Liver (tissue), 9 donors: ENCODE measurements around the gene NGB. TPM values are rescaled to one million over a fixed set of nuclear protein-coding genes. Genes with fewer than 3 reads are reported as not detected.

Source experiments
- DNase-seq: peaks from one replicate; pipeline ENCODE4 v3.0.0-alpha.2; 2017; ENCODE audit warnings: low spot score
- H3K27ac ChIP-seq, 2 donors: one replicate each; pipeline ENCODE4 v1.7.0; 2013; ENCODE audit warnings: inconsistent platforms in 2 of 2, low read length in 2 of 2, control low read depth in 1 of 2, low read depth in 1 of 2, mild to moderate bottlenecking in 1 of 2
- H3K27me3 ChIP-seq, 4 donors: one replicate each; pipeline versions ENCODE4 v1.6.1 to v1.7.0; 2013; ENCODE audit warnings: low read length in 3 of 4, inconsistent platforms in 1 of 4, mild to moderate bottlenecking in 1 of 4, moderate library complexity in 1 of 4; ENCODE audit not compliant: control insufficient read depth in 4 of 4, insufficient read depth in 4 of 4
- H3K36me3 ChIP-seq, 4 donors: one replicate each; pipeline versions ENCODE4 v1.6.1 to v1.7.0; 2013; ENCODE audit warnings: low read length in 3 of 4, mild to moderate bottlenecking in 3 of 4, low read depth in 1 of 4, moderate library complexity in 1 of 4; ENCODE audit not compliant: control insufficient read depth in 4 of 4, insufficient read depth in 3 of 4
- H3K4me1 ChIP-seq, 4 donors: one replicate each; pipeline versions ENCODE4 v1.6.1 to v1.7.0; 2013; ENCODE audit warnings: low read length in 3 of 4, mild to moderate bottlenecking in 3 of 4, moderate library complexity in 1 of 4; ENCODE audit not compliant: control insufficient read depth in 4 of 4, insufficient read depth in 4 of 4
- H3K4me3 ChIP-seq, 3 donors: one replicate each; pipeline versions ENCODE4 v1.6.1 to v1.7.0; 2013; ENCODE audit warnings: low read length in 3 of 3, control low read depth in 1 of 3, low read depth in 1 of 3, mild to moderate bottlenecking in 1 of 3
- H3K9ac ChIP-seq, 2 donors: one replicate each; pipeline ENCODE4 v1.7.0; 2013; ENCODE audit warnings: low read length in 2 of 2, mild to moderate bottlenecking in 2 of 2, moderate library complexity in 2 of 2, control low read depth in 1 of 2, low read depth in 1 of 2
- H3K9me3 ChIP-seq, 4 donors: one replicate each; pipeline versions ENCODE4 v1.6.1 to v1.7.0; 2013; ENCODE audit warnings: low read length in 3 of 4; ENCODE audit not compliant: control insufficient read depth in 4 of 4
- FOXA1 ChIP-seq: IDR thresholded peaks from 2 replicates; pipeline ENCODE4 v1.6.1; 2016; ENCODE audit warnings: antibody characterized with exemption
- FOXA2 ChIP-seq: IDR thresholded peaks from 2 replicates; pipeline ENCODE4 v1.6.1; 2016; ENCODE audit warnings: antibody characterized with exemption
- GABPA ChIP-seq, 2 donors: IDR thresholded peaks in 1 of 2; conservative IDR thresholded peaks in 1 of 2; 2 replicates each; pipeline ENCODE4 v1.6.1; 2016; ENCODE audit warnings: antibody characterized with exemption in 2 of 2, mild to moderate bottlenecking in 1 of 2, moderate library complexity in 1 of 2
- HNF4A ChIP-seq, 2 donors: conservative IDR thresholded peaks; 2 replicates each; pipeline ENCODE4 v1.6.1; 2016; ENCODE audit warnings: antibody characterized with exemption in 2 of 2, mild to moderate bottlenecking in 2 of 2
- HNF4G ChIP-seq: IDR thresholded peaks from 2 replicates; pipeline ENCODE4 v1.6.1; 2016; ENCODE audit warnings: antibody characterized with exemption
- RXRA ChIP-seq, 2 donors: IDR thresholded peaks; 2 replicates each; pipeline ENCODE4 v1.6.1; 2017 to 2018; ENCODE audit warnings: antibody characterized with exemption in 2 of 2, mild to moderate bottlenecking in 1 of 2
- SP1 ChIP-seq: IDR thresholded peaks from 2 replicates; pipeline ENCODE4 v1.6.1; 2018; ENCODE audit warnings: antibody characterized with exemption, mild to moderate bottlenecking
- TAF1 ChIP-seq: conservative IDR thresholded peaks from 2 replicates; pipeline ENCODE4 v1.6.1; 2016; ENCODE audit warnings: antibody characterized with exemption, mild to moderate bottlenecking
- YY1 ChIP-seq: IDR thresholded peaks from 2 replicates; pipeline ENCODE4 v1.6.1; 2016; ENCODE audit warnings: antibody characterized with exemption, mild to moderate bottlenecking
- WGBS: extraction: QIAGEN DNeasy Blood & Tissue Kit; methylation state at CpG from one replicate; pipeline ENCODE4 v1.1.7; 2013; 5-methylcytosine and 5-hydroxymethylcytosine counted together
- polyA plus RNA-seq, 2 donors: library from polyadenylated mRNA; stranded (reverse) in 1 of 2; unstranded in 1 of 2; fragments of 200-250 nt in 1 of 2; fragments of >200 nt in 1 of 2; fragmentation: Nextera tagmentation in 1 of 2; extraction: Ambion mirVana in 1 of 2; gene quantifications; one replicate each; pipeline versions ENCODE4 v1.2.1 to v1.2.3, GENCODE V29; 2013 to 2015
- total RNA-seq, 2 donors: library from RNA; depleted of rRNA; stranded (reverse); fragments of >200 nt; gene quantifications; one replicate each; pipeline ENCODE4 v1.2.3, GENCODE V29; 2014
- TF ChIP-seq, protein P1 (sequence below): IDR thresholded peaks from 2 replicates; pipeline ENCODE4 v1.6.1; 2016; ENCODE audit warnings: antibody characterized with exemption, mild to moderate bottlenecking
- TF ChIP-seq, protein P2 (sequence below): IDR thresholded peaks from 2 replicates; pipeline ENCODE4 v1.6.1; 2016; ENCODE audit warnings: antibody characterized with exemption
- TF ChIP-seq, protein P3 (sequence below): fragments of 150-350 bp; IDR thresholded peaks from 2 replicates; pipeline ENCODE4 v1.5.1; 2017; ENCODE audit warnings: improper control_type of control experiment, low read depth, low read length; ENCODE audit not compliant: missing input control
- TF ChIP-seq, protein P4 (sequence below): IDR thresholded peaks from 2 replicates; pipeline ENCODE4 v1.6.1; 2016; ENCODE audit warnings: antibody characterized with exemption
- donor health status: healthy.
- donor health status: healthy.
- donor health status: healthy.
- donor health status: healthy.
- donor health status: healthy.

NGB gene
- total and polyA plus RNA-seq, 4 donors: not detected

DNA sequence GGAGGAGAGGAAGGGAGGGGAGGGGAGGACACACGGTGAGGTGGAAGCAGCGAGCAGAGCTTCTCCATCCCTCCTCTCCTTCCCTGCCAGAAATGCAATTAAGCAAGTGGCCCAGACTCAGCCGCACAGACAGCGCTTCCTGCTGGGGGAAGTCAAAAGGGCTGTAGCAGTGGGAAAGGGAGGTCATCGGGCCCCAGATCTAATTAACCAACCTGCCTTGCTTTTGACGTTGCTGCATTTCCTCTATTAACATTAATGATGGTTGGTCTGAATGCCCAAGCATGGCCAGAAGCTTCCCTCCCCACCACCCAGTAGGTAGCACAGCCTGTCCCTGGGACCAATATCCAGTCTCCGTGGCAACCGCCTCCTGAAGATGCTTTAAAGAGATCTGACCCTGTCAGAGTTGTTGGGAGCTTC lies 4.6 kb upstream of the NGB start (continued):
- TF ChIP-seq, protein P1, sequence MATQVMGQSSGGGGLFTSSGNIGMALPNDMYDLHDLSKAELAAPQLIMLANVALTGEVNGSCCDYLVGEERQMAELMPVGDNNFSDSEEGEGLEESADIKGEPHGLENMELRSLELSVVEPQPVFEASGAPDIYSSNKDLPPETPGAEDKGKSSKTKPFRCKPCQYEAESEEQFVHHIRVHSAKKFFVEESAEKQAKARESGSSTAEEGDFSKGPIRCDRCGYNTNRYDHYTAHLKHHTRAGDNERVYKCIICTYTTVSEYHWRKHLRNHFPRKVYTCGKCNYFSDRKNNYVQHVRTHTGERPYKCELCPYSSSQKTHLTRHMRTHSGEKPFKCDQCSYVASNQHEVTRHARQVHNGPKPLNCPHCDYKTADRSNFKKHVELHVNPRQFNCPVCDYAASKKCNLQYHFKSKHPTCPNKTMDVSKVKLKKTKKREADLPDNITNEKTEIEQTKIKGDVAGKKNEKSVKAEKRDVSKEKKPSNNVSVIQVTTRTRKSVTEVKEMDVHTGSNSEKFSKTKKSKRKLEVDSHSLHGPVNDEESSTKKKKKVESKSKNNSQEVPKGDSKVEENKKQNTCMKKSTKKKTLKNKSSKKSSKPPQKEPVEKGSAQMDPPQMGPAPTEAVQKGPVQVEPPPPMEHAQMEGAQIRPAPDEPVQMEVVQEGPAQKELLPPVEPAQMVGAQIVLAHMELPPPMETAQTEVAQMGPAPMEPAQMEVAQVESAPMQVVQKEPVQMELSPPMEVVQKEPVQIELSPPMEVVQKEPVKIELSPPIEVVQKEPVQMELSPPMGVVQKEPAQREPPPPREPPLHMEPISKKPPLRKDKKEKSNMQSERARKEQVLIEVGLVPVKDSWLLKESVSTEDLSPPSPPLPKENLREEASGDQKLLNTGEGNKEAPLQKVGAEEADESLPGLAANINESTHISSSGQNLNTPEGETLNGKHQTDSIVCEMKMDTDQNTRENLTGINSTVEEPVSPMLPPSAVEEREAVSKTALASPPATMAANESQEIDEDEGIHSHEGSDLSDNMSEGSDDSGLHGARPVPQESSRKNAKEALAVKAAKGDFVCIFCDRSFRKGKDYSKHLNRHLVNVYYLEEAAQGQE: no peak
- TF ChIP-seq RXRA (IDR thresholded peaks at IDR 0.05) (no peak), FOXA2 (no peak)

DNA sequence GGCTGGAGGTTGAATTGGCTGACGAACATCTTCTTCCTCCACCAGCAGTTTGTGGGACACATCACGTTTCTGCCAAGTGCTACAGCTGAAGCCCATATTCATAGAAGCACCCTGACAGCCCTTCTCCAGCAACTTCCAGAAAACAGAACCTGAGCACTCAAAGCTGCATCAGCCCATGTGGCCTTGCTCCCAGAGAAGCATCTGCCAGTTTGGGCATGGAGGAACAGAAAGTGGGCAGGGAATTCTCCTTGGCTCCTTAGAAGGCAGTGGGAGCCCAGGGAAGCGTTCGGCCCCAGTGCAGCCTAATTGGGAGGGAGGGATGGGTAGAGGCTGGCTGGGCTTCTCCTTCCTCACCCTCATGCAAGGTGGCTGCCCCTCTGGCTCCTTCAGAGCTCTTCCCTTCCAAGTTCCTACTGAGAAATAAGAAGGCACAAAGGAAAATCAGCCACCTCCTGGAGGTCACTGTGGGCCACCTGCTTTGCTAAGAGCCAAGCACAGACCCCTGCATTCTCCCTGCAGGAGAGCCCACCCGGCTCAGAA lies 4.1 kb upstream of the NGB start:
- 89% methylated on average over 5 of the region's 5 CpGs for WGBS
- TF ChIP-seq YY1 (no peak), HNF4G (no peak)
- TF ChIP-seq, protein P1: no peak
- Histone ChIP-seq H3K4me1 (peaks cover 0 to 4% (median 0%) of the 10 kb centered on the region in 4 donors), H3K4me3 (no peak overlapping the region), H3K9me3 (no peaks in the 10 kb centered on the region), H3K27me3 (peaks cover 0 to 9% (median 2%) of the 10 kb centered on the region in 4 donors), H3K27ac (no peak overlapping the region), H3K9ac (no peak overlapping the region), H3K36me3 (peaks cover 0 to 31% (median 8%) of the 10 kb centered on the region in 4 donors)
- DNase-seq: no peak

DNA sequence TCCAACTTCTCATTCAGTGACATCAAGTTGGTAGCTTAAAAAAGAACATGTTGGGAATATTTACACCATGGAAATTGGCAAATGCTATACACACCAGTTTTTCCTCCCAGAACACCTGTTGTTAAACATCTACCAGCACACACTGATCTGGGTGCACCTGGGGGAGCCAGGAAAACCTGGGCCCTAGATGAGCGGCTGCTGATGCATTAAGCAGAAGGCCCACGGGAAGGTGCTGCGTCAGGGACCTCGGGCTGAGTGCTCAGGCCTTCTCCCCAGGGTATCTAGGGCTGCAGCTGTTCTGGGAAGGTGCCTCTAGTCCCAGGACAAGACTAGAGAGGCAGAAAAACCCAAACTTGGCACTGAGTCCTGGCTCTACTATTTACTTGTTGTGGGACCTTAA lies 2.8 kb upstream of the NGB start:
- DNase-seq: no peak
- no peak for TF ChIP-seq FOXA1
- TF ChIP-seq, protein P2, sequence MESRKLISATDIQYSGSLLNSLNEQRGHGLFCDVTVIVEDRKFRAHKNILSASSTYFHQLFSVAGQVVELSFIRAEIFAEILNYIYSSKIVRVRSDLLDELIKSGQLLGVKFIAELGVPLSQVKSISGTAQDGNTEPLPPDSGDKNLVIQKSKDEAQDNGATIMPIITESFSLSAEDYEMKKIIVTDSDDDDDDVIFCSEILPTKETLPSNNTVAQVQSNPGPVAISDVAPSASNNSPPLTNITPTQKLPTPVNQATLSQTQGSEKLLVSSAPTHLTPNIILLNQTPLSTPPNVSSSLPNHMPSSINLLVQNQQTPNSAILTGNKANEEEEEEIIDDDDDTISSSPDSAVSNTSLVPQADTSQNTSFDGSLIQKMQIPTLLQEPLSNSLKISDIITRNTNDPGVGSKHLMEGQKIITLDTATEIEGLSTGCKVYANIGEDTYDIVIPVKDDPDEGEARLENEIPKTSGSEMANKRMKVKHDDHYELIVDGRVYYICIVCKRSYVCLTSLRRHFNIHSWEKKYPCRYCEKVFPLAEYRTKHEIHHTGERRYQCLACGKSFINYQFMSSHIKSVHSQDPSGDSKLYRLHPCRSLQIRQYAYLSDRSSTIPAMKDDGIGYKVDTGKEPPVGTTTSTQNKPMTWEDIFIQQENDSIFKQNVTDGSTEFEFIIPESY: no peak
- TF ChIP-seq HNF4A (conservative IDR thresholded peaks at IDR 0.05): no peak
- TF ChIP-seq, protein P3, sequence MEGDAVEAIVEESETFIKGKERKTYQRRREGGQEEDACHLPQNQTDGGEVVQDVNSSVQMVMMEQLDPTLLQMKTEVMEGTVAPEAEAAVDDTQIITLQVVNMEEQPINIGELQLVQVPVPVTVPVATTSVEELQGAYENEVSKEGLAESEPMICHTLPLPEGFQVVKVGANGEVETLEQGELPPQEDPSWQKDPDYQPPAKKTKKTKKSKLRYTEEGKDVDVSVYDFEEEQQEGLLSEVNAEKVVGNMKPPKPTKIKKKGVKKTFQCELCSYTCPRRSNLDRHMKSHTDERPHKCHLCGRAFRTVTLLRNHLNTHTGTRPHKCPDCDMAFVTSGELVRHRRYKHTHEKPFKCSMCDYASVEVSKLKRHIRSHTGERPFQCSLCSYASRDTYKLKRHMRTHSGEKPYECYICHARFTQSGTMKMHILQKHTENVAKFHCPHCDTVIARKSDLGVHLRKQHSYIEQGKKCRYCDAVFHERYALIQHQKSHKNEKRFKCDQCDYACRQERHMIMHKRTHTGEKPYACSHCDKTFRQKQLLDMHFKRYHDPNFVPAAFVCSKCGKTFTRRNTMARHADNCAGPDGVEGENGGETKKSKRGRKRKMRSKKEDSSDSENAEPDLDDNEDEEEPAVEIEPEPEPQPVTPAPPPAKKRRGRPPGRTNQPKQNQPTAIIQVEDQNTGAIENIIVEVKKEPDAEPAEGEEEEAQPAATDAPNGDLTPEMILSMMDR: no peak
- no peak for TF ChIP-seq SP1
- TF ChIP-seq, protein P1: no peak
- TF ChIP-seq, protein P4, sequence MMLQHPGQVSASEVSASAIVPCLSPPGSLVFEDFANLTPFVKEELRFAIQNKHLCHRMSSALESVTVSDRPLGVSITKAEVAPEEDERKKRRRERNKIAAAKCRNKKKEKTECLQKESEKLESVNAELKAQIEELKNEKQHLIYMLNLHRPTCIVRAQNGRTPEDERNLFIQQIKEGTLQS: no peak
- no peak for TF ChIP-seq RXRA (IDR thresholded peaks at IDR 0.05)
- TF ChIP-seq GABPA (IDR thresholded peaks at IDR 0.05 in 1 of 2, conservative IDR thresholded peaks at IDR 0.05 in 1 of 2): no peak
- TF ChIP-seq YY1: no peak
- TF ChIP-seq TAF1: no peak
- no peak for TF ChIP-seq HNF4G
- H3K4me3 ChIP-seq: no peak overlapping the region
- no peak overlapping the region for H3K9ac ChIP-seq
- H3K27ac ChIP-seq: no peak overlapping the region
- peaks cover 0 to 10% (median 2%) of the 10 kb centered on the region in 4 donors for H3K27me3 ChIP-seq
- peaks cover 0 to 4% (median 0%) of the 10 kb centered on the region in 4 donors for H3K4me1 ChIP-seq
- no peaks in the 10 kb centered on the region for H3K9me3 ChIP-seq
- 67% methylated on average over 4 of the region's 4 CpGs for WGBS
- H3K36me3 ChIP-seq: peaks cover 0 to 17% (median 5%) of the 10 kb centered on the region in 4 donors
